OCI-LY3 (cell line): ENCODE measurements around the gene TEAD1.

ENCODE experiments used
- CTCF ChIP-seq: fragments of 200-600, 300-600 bp; sonication (generic); IDR thresholded peaks from 2 replicates; pipeline ENCODE4 v1.5.1; 2014; ENCODE audit warnings: antibody characterized with exemption, low read length, low read depth
- EZH2phosphoT487 ChIP-seq: fragments of 200-600 bp; shearing (Covaris generic); IDR thresholded peaks from 2 replicates; pipeline ENCODE4 v1.6.1; 2018; ENCODE audit warnings: antibody characterized with exemption, mixed run types, low read depth

GRCh38 chr11:12694183-12694531, 19.9 kb downstream of the TEAD1 start:
- TF ChIP-seq CTCF = no peak
- TF ChIP-seq EZH2phosphoT487 = no peak
